GM13977 (cell line): ENCODE results near the gene TRAT1.

ENCODE experiments used
- DNase-seq: peaks from one replicate; pipeline ENCODE4 v3.0.0; 2012; ENCODE audit warnings: low spot score
- CTCF ChIP-seq: IDR thresholded peaks from 2 replicates; pipeline ENCODE4 v1.5.1; 2012; ENCODE audit warnings: mild to moderate bottlenecking, control low read depth; ENCODE audit not compliant: insufficient read depth; ENCODE audit errors: extremely low read depth, missing control alignments
- in situ Hi-C: fragments of 300-500 bp; cut with MboI; formaldehyde crosslinking; loops from one replicate; pipeline ENCODE4 v1.12.0; 2022; ENCODE audit warnings: low sequenced_read_pairs, low pct_unique_long_range_greater_than_20kb, mixed read lengths, inconsistent platforms; ENCODE audit not compliant: unreplicated experiment

The TRAT1 gene

GRCh38 chr3:108830381-108830780 is 7.8 kb downstream of the TRAT1 start:
- no peak for TF ChIP-seq CTCF
- no peak for DNase-seq
- in situ Hi-C loops = no loop called here

- no peak for TF ChIP-seq CTCF
- DNase-seq = no peak
- in situ Hi-C loops = no loop called here
Observed at GRCh38 chr3:108830991-108831614, 8.5 kb downstream of the TRAT1 start.

GRCh38 chr3:108833611-108834010 is 11.0 kb downstream of the TRAT1 start:
- in situ Hi-C loops = no loop called here
- no peak for TF ChIP-seq CTCF
- DNase-seq = no peak

- no peak for TF ChIP-seq CTCF
- in situ Hi-C loops = no loop called here
- no peak for DNase-seq
Observed at GRCh38 chr3:108834551-108834950, 12.0 kb downstream of the TRAT1 start.

- no peak for TF ChIP-seq CTCF
- in situ Hi-C loops = no loop called here
- DNase-seq = no peak
Observed at GRCh38 chr3:108835101-108835500, 12.5 kb downstream of the TRAT1 start.

- in situ Hi-C loops = no loop called here
- DNase-seq = no peak
- no peak for TF ChIP-seq CTCF
Observed at GRCh38 chr3:108838436-108838835, 15.8 kb downstream of the TRAT1 start.
